ENCODE results near the gene CD6.

The CD6 gene

DNA sequence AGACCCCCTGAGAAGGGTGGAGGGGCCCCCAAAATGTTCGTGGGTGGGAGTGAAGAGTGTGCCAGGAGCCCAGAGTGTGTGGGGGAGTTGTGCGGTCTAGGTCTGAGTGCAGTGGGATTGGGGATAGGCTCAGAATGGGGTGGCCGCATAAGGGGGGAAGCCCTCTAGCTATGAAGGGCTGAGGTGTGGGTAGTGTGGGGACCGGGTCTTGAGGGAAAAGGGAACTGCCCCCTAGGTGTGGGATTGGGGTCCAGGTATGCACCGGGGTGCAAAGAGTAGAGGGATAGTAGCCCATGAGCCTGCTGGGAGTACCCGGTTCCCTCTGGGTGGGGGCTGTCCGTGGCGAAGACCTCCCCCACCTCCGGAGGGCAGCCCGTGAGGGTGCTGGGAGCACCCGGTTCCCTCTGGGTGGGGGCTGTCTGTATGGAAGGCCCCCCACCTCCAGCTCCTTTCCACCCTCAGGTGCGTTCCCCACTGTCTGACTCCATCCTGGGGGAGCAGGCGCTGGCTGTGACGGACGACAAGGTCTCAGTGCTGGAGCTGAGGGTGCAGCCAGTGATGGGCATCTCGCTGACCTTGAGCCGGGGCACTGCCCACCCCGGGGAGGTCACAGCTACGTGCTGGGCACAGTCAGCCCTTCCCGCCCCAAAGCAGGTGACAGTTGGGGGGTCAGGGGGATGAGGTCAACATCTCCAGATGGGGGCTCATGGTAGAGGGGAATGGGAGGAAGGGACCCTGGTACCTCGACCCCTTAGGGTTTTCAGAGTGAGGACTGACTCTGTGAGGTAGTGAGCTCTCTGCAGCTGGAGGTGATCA is 36.5 kb upstream of the CD6 start:
- no peak for DNase-seq

DNA sequence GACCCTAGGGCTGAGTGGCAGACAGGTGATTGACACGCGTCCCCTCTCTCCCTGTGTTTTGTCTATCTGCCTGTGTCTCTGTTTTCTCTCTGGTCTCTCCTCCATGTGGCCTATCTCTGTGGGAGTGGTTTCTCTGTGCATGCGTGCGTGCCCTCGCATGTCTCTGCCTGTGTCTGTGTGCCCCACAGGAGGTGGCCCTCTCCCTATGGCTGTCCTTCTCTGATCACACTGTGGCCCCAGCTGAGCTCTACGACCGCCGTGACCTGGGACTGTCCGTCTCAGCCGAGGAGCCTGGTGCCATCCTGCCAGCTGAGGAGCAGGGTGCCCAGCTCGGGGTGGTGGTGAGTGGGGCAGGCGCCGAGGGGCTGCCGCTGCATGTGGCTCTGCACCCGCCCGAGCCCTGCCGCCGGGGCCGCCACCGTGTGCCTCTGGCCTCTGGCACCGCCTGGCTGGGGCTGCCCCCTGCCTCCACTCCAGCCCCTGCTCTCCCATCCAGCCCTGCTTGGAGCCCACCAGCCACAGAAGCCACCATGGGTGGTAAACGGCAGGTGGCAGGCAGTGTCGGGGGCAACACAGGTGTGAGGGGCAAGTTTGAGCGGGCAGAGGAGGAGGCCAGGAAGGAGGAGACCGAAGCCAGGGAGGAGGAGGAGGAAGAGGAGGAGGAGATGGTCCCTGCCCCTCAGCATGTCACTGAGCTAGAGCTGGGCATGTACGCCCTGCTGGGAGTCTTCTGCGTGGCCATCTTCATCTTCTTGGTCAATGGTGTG is 35.6 kb upstream of the CD6 start:
- DNase-seq, result no peak

DNA sequence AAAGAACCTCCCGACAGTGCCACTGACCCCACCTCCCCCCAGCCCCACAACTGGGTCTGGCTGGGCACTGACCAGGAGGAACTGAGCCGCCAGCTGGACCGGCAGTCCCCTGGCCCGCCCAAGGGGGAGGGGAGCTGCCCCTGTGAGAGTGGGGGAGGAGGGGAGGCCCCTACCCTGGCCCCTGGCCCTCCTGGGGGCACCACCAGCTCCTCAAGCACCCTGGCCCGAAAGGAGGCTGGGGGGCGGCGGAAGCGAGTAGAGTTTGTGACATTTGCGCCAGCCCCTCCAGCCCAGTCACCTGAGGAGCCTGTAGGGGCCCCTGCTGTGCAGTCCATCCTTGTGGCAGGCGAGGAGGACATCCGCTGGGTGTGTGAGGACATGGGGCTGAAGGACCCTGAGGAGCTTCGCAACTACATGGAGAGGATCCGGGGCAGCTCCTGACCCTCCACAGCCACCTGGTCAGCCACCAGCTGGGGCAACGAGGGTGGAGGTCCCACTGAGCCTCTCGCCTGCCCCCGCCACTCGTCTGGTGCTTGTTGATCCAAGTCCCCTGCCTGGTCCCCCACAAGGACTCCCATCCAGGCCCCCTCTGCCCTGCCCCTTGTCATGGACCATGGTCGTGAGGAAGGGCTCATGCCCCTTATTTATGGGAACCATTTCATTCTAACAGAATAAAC is 34.9 kb upstream of the CD6 start:
- DNase-seq, result no peak

DNA sequence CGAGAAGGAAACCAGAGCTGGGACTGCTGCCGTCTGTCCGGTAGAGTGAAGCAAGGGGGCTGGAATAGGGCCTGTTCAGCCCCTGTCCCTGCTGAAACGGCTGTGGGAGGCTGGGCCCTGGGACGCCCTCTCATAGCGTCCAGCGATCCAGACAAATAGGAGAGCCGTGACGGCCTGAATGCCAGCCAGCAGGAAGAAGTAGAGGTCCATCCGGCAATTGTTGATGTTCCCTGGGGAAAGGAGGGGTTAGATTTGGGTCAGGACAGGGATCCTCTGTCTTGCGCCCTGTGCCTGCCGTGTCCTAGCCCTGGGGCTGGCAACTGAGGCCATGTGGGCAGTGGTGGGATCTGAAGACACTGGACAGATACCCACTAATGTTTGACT is 34.3 kb upstream of the CD6 start:
- DNase-seq, result no peak

DNA sequence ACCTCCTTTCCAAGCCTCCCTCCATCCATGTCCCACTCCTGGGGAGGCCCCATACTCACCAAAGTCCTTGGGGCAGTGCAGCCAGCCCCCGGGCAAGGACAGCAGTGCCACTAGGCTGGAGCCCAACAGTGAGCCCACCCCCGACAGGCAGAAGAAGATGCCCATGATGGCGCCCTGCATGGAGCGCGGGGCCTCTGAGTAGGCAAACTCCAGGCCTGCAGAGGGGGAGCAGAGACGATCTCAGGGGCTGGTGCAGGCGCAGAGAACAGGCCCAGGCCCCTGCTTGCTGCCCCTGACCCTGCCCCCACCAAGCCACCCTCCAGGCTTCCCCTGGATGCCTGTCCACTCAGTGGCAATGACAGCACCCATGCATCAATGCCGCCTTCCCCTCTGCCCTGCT is 33.7 kb upstream of the CD6 start:
- no peak for DNase-seq

DNA sequence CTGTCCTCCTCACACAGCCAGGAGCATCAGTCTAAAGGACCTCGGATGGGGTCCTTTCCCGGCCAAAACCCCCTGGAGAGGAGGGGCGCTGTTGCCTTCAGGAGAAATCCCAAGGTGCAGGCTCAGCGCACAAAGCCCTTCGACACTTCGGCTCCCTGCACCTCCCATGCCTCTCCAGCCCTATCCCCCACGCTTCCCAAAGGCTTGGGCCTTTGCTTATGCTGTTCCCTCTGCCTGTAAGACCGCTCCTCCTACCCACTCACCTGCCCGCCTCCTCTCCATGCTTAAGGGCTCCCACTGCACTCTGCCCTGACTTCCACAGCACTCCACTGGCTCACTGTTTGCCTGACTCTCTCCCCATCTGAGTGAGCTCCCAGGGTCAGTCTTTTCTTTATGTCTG is 33.0 kb upstream of the CD6 start:
- no peak for DNase-seq

DNA sequence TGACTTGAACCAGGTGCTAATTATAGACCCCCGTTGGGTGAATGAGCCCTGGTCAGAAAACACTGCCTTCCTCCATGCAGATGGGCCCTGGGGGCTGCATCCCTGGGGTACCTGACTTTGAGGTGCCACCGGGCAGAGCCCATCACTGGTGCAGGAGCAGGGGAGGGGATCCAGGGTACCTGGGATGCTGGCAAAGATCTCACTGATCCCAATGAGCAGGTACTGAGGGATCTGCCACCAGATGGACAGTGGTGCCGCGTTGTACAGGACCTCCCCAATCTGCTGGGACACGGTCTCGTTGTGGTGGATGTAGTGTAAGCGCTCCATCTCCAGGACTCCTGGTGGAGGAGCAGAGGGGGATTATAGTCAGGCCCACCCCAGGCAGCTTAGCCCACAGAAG is 32.2 kb upstream of the CD6 start:
- no peak for DNase-seq

DNA sequence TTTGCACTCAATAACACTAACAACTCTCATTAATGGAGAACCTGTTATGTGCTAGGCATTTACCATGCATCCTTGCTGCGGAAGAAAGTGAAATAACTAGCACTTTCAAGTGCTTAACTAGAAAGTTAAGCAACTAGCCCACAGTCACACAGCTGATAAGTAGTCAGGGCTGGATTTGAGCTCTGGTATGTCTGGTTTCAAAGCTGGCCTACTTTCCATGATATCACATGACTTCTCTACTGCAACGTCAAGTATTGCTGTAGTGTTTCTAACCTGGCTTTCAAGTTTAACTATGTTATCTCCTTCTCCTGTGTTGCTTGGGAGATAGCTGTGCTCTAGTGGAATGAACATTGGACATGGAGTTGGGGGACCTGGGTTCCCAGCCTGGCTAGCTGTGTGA is 31.6 kb upstream of the CD6 start:
- no peak for DNase-seq

DNA sequence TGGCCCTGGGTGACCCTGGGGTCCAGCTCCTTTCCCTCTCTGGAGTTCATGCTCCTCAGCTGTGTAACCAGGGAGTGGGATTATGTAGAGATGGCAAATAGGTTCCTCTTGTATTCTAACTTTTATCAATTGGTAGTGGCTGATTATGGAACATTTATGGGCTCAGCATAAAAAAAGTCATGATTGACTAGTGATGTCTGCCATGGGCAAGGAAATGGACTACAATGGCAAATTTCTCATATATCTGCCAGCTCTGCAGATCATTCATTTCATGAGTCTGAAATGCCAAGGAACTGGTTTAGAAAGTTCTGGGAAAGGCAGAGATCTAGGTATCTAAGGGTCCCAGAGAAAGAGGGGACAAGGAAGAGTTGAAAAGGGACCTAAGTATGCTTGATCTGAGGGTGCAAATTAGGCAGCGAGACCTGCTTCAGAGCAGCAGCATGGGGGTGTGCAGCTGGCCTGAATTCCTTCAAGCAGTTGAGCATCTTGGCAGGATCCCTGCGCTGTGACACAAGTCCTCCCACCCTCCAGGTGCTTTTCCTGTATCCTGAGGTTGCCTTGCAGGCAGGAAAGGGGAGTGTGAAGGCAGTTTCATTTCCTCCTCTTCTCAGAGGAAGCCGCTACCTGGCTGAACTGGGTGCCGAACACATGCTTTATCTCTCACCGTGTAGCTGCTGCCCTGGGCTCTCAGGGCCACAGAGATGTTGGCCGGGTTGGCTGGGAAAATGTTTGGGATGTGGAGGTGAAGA is 29.9 kb upstream of the CD6 start:
- no peak for DNase-seq

DNA sequence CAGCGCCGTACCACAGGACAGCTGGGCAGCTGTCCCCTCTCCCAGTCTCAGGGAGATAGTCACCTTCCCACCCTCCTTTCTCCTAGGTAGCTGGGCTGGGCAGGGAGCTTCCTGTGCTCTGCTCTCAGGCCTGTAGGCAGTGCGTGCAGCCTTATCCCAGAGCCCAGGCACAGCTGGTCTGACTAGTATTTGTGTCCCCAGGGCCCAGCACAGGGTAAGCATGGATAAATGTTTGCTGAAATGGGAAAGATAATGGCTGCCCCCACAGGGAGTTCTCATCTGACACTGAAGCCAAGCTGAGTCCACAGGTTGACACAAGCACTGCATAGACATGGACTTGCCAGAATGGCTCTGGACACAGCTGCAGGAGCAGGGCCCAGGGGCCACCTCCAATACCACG is 29.3 kb upstream of the CD6 start:
- DNase-seq, result no peak

DNA sequence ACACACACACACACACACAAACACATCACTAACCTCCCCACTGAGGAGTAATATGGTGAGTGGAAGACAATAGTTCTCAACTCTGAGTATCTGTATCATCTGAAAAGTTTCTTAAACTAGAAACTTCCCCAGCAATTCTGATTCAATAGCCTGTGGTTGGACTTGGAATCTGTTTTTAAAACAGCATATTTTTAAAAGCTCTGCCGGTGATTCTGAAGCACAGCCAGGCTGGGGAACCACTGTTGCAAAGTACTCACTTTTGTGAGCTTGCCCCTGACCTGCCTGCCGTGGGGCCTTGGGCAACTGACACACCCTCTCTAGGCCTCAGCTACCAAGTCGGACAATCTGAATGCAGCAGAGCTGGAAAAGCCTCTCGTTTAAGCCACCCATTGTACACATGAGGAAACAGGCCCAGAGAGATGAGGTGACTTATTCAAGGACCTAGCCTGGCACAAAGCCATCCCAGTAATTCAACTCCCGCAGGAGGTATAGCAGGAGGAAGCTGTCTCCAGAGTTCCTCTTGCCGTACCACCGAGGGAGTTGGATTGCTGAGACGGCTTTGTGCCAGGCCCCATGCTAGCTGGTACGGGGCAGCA is 28.4 kb upstream of the CD6 start:
- DNase-seq, result no peak

DNA sequence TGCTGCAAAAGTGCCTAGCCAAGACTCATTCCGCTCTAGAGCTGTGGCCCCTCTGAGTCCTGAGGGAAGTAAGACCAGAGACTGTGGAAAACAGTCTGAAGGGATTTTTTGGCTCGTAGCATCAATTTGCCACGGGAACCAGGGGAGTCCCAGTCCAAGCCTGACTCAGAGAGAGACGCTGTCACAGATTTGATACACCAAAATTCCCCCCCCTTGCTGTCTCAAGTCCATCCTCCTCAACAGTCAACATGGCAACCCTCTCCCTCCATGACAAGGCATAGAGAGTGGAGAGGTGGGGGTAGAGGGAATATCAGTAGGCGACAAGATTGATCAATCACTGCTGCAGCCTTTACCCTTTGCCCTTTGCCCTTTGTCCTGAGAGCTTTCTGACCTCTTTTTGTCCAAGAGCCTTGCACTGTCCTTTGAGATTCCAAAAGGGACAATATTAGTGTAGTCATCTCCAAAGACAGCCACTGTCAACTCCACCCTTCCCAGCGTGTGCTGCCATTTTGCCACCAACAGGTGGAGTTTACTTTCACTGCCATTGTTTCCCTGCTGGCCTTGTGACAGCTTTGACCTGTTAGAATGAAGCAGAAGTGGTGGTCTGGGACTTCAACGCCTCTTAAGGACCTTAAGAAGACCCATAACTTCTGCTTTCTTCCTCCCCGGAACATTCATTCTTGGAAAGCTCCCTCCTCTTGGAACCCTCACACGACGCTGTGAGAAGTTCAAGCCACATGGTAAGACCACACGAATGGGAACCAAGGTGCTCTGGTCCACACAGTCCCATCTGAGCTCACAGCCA is 26.8 kb upstream of the CD6 start:
- no peak for DNase-seq

DNA sequence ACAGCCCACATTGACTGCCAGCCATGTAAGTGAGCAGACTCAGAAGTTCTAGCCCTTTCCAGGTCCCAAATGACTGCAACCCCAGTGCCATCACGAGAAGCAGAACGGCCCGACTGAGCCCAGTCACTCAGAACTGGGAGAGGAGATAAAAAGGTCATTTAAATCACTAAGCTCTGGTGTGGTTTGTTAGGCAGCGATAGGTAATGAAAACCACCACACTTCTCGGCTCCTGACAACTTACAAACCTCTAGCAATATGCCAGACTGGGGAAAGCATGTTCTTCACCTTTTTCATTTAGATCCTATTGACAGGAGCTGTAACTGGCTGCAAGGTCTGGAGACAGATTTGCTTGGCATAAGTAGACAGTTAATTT is 26.2 kb upstream of the CD6 start:
- no peak for DNase-seq

DNA sequence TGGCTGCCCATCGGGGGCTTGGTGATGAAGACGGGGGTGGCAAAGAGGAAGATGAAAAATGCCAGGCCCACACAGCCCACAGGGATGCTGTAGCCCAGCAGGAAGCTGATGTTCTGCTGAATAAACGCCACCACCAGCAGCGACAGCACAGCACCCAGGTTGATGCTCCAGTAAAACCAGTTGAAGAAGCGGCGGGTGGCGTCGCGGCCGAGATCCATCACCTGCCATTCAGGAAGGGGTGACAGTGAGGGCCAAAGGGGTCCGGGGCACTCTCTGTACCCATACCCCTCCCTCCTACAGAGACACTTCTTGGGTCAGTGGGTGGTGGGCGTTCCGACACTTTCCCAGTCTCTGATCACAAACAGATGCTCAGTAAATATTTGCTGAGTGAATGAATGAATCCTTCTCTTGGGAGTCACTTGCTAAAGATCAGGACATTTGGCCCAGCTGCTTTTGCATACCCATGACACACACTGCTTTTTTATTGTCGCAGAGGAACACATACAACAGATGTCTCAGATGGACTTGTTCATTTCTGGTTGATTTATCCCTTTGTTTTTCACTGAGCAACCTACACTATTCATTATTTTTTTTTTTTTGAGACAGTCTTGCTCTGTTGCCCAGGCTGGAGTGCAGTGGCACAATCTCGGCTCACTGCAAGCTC is 24.7 kb upstream of the CD6 start:
- DNase-seq, result no peak

DNA sequence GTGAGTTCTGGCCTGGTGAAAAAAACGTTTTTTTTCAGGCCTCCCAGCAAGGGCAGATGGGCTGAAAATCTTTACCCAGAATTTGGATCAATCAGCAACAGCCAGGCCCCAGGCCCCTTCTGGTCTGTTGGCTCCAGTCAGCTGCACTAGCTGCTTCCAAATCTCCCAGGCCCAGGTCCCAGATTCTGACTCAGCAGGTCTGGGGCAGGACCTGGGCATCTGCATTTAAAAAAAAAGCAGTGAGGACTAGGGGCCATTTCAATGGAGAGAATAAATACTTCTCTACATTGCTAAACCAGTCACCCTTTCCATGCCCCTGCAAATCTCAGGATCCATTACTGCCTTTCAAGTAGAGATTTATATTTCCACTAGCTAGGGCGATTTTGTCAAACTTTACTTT is 23.8 kb upstream of the CD6 start:
- no peak for DNase-seq

DNA sequence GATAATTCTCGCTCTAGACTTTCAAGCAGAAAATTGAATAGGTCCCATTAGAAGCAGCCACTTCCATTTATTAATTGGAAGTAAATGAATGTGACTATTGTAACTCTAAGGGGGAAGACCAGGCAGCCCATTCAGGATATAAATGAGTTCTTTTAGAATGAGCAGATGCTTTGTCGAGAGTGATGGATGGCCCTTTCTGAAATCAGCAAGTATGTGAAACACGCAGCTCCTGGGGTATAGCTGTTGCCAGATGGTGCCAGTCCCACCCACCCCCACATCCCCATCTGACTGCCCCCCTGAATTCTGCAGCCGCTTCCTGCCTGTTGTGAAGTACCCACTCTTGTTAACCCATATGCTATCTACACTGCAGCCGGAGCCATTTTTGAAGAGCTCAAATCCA is 23.2 kb upstream of the CD6 start:
- DNase-seq, result no peak

DNA sequence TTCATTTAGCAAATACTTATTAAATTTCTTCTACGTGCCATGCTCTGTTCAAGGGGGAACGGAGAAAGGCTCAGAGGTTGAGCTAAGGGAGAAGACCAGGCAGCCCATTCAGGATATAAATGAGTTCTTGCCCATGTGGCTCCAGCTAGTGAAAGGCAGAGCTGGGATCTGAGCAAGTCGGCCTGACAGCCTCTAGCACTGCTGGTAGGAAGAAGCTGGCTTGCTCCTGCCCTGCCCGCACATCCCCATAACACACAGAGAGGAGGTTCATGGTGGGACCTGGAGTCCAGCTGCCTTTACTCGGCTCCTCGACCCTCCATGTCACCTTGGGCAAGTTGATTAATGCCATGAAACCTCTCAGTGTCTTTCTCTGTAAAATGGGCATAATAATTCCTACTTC is 21.5 kb upstream of the CD6 start:
- no peak for DNase-seq

DNA sequence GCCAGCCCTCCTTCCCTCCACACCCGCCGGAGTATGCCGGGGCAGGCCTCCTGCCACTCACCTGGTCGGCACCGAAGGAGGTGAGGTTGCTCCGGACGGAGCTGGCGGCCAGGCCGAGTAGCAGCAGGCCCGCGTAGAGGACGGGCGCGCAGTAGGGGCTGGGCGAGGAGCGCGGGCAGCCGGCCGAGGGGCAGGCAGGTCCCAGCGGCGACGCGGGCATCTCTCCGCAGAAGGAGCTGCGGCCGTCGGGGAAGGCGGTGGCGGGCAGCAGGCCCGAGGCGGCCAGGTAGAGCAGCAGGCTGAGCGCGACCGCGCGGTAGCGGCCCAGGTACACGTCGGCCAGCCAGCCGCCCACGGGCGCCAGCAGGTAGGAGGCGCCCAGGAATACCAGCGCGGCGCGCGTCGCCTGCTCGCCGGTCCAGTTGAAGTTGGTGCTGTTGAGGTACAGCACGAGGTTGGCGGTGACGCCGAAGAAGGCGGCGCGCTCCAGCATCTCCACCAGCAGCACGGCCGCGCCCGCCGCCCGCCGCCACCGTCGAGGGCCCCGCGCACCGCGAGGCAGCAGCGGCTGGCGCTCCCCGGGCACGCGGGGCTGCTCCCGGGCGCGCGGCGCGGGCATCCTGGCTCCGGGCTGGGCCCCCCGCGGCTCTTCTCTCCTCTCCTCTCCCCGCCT is 20.4 kb upstream of the CD6 start:
- no peak for DNase-seq

DNA sequence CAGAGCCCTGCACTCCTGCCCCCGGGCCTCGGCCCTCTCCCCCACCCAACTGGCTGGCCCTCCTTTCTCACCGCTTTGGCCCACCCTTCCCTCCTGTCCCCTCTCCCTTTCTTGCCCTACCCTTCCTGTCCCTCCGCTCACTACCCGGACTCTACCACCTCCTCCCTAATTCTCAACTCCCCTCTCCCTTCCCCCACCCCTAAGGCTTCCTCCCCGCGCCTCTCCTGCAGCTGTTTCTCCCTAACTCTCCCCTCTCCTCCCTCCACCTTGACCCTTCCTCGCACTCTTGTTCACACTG is 19.9 kb upstream of the CD6 start:
- DNase-seq, result no peak

DNA sequence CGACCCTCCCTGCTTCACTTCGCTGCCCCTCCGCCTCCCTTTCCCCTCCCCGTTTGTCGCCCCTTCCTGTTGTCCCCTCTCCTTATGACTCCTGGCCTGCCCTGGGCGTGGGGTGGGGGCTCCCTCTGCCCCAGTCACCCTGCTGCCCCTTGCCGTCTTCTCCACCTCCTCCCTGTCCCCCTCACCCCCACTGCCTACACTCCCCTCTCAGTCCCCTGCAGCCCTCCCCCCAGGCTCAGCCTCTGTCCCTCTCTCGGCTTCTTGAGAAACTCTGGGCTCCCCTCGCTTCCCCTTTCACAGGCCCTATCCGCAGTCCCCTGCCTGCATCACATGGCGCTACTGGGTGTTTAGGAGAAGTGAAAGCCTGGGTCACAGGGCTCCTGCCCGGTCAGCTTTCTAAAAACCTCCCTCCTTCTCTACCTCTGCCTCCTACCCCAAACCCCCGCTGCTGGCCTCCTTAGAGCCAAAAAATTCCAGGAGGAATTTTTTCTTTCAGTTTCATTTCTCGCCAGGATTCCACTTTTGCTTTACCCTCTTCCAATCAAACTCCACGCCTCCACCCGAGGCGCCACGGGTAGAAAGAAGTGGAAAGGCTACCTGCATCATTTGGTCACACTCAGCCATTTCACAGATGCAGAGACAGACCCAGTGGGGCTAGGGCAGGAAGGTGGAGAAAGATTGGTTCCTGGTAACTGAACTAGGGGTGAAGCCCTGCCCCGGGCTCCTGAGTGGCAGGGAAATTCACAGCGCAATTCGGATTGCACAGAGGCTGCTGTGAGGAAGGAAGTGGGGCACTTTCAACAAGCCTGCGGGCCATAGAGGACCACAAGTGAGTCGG is 19.4 kb upstream of the CD6 start, which contains the start of gene SLC15A3:
Gene SLC15A3, minus strand, starts transcription at position 273 of the 838 bp plus-strand sequence. CDS start 625 bp downstream, outside the sequence.
- DNase-seq, result peak; percentile 52

Data from fibroblast of skin of scalp (primary cell).